ENCODE results near the gene CCDC141.

Gene CCDC141

GRCh38 chr2:178870703-178871102 lies 179.2 kb downstream of the CCDC141 start:
- Histone ChIP-seq H3K27me3 (ENCODE audit: insufficient read depth, low read length, poor library complexity) (no peaks in the 10 kb centered on the region), H3K79me2 (ENCODE audit: insufficient read depth, low read length) (no peaks in the 10 kb centered on the region), H2AFZ (ENCODE audit: low read depth, low read length) (no peak overlapping the region), H3K4me1 (ENCODE audit: insufficient read depth, low read length) (no peaks in the 10 kb centered on the region), H3K9ac (ENCODE audit: low read depth, low read length) (no peak overlapping the region), H3K36me3 (ENCODE audit: insufficient read depth, low read length) (no peaks in the 10 kb centered on the region), H4K20me1 (ENCODE audit: insufficient read depth, low read length) (no peaks in the 10 kb centered on the region), H3K4me3 (ENCODE audit: low read depth in 1 of 2, low read length in 2 of 2) (no peak overlapping the region), H3K27ac (ENCODE audit: low read length) (no peak overlapping the region), H3K4me2 (ENCODE audit: insufficient read depth, low read length) (no peak overlapping the region), H3K9me3 (ENCODE audit: insufficient read depth, low read length, severe bottlenecking) (no peaks in the 10 kb centered on the region)
- TF ChIP-seq CTCF (IDR thresholded peaks at IDR 0.05; ENCODE audit: borderline replicate concordance, extremely low read depth, low read length, poor library complexity, severe bottlenecking) (no peak), EZH2 (IDR thresholded peaks at IDR 0.05; ENCODE audit: borderline replicate concordance, low read depth, low read length, severe bottlenecking) (no peak)
- DNase-seq, result no peak
- ATAC-seq (ENCODE audit: insufficient read depth, low read depth), result no peak

GRCh38 chr2:178865999-178866398 lies 183.9 kb downstream of the CCDC141 start:
- no peaks in the 10 kb centered on the region for H4K20me1 ChIP-seq (ENCODE audit: insufficient read depth, low read length)
- H3K9me3 ChIP-seq (ENCODE audit: insufficient read depth, low read length, severe bottlenecking), result no peaks in the 10 kb centered on the region
- no peaks in the 10 kb centered on the region for H3K79me2 ChIP-seq (ENCODE audit: insufficient read depth, low read length)
- ATAC-seq (ENCODE audit: insufficient read depth, low read depth) (no peak), DNase-seq (no peak)
- H3K36me3 ChIP-seq (ENCODE audit: insufficient read depth, low read length), result no peaks in the 10 kb centered on the region
- H3K4me1 ChIP-seq (ENCODE audit: insufficient read depth, low read length), result no peaks in the 10 kb centered on the region
- no peak overlapping the region for H3K4me3 ChIP-seq (ENCODE audit: low read depth in 1 of 2, low read length in 2 of 2)
- no peak overlapping the region for H2AFZ ChIP-seq (ENCODE audit: low read depth, low read length)
- TF ChIP-seq EZH2 (IDR thresholded peaks at IDR 0.05; ENCODE audit: borderline replicate concordance, low read depth, low read length, severe bottlenecking) (no peak), CTCF (IDR thresholded peaks at IDR 0.05; ENCODE audit: borderline replicate concordance, extremely low read depth, low read length, poor library complexity, severe bottlenecking) (no peak)
- no peak overlapping the region for H3K4me2 ChIP-seq (ENCODE audit: insufficient read depth, low read length)
- no peaks in the 10 kb centered on the region for H3K27me3 ChIP-seq (ENCODE audit: insufficient read depth, low read length, poor library complexity)
- H3K9ac ChIP-seq (ENCODE audit: low read depth, low read length), result no peak overlapping the region
- no peak overlapping the region for H3K27ac ChIP-seq (ENCODE audit: low read length)

- no peak overlapping the region for H3K9ac ChIP-seq (ENCODE audit: low read depth, low read length)
- DNase-seq, result no peak
Measured at GRCh38 chr2:178865146-178865936, 184.6 kb downstream of the CCDC141 start.

More at GRCh38 chr2:178865146-178865936, 184.6 kb downstream of the CCDC141 start:
- no peak overlapping the region for H2AFZ ChIP-seq (ENCODE audit: low read depth, low read length)
- no peak overlapping the region for H3K4me3 ChIP-seq (ENCODE audit: low read depth in 1 of 2, low read length in 2 of 2)
- H3K4me2 ChIP-seq (ENCODE audit: insufficient read depth, low read length), result no peak overlapping the region
- H3K9me3 ChIP-seq (ENCODE audit: insufficient read depth, low read length, severe bottlenecking), result no peaks in the 10 kb centered on the region
- H3K79me2 ChIP-seq (ENCODE audit: insufficient read depth, low read length), result no peaks in the 10 kb centered on the region
- no peaks in the 10 kb centered on the region for H3K27me3 ChIP-seq (ENCODE audit: insufficient read depth, low read length, poor library complexity)
- H3K27ac ChIP-seq (ENCODE audit: low read length), result no peak overlapping the region
- H3K36me3 ChIP-seq (ENCODE audit: insufficient read depth, low read length), result no peaks in the 10 kb centered on the region
- TF ChIP-seq EZH2 (IDR thresholded peaks at IDR 0.05; ENCODE audit: borderline replicate concordance, low read depth, low read length, severe bottlenecking) (no peak), CTCF (IDR thresholded peaks at IDR 0.05; ENCODE audit: borderline replicate concordance, extremely low read depth, low read length, poor library complexity, severe bottlenecking) (no peak)
- no peaks in the 10 kb centered on the region for H4K20me1 ChIP-seq (ENCODE audit: insufficient read depth, low read length)
- no peak for ATAC-seq (ENCODE audit: insufficient read depth, low read depth)
- H3K4me1 ChIP-seq (ENCODE audit: insufficient read depth, low read length), result no peaks in the 10 kb centered on the region
